ENCODE measurements around the gene TMEM132D.

Gene TMEM132D

GRCh38 chr12:129152351-129153104 lies 751.3 kb downstream of the TMEM132D start:
- no peak for DNase-seq

GRCh38 chr12:129150721-129151120 lies 753.1 kb downstream of the TMEM132D start:
- DNase-seq = no peak

DNA sequence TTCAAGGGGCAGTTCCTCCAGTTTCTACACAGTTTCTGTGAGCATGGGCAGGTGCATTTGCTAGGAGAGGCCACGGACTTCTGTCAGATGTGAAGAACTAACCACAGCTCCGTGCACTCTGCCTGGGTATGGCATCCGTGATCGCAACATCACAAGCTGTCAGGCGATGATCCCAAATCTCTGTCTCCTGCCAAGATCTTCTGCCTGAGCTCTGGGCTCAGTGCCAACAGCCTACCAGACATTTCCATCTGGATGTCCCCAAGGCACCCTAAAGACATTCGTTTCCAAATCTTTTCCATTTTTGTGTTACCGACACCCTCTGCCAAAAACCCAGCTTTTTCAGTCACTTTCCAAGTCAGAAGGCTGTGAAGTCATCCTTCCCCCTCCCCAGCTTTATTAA lies 758.4 kb downstream of the TMEM132D start:
- DNase-seq = no peak

DNA sequence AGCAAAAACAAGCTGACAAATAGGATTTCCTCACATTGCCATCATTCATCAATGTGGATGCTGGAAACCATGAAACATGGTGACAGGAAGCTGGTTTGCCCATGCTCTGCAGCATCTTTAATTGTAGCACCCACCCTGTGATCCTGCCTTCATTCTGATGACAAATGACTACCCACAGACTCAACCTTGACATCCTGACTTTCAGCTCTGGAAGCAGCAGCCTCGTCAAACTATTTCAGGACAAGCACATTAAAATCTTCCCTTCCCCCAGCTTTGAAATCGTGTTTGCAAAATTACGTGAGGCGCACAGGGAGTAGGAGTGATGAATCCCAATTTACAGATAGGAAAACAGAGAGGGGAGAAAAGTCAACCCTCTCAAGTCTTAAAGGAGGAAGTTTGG lies 765.0 kb downstream of the TMEM132D start:
- no peak for DNase-seq

DNA sequence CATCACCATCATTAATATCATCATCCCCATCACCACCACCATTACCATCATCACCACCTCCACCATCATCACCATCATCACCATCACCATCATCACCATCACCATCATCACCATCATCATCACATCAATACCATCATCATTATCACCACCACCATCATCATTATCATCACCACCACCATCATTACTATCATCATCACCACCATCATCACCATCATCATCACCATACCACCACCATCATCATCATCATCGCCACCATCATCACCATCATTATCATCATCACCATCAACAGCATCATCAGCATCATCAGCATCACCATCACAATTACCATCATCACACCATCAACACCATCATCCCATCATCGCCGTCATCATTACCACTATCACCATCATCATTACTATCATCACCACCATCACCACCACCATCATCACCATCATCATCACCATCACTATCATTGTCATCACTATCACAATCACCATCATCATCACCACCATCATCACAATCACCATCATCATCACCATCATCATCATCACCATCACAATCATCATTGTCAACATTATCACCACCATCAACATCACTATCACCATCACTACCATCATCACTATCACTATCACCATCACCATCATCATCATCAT lies 767.0 kb downstream of the TMEM132D start:
- no peak for DNase-seq

DNA sequence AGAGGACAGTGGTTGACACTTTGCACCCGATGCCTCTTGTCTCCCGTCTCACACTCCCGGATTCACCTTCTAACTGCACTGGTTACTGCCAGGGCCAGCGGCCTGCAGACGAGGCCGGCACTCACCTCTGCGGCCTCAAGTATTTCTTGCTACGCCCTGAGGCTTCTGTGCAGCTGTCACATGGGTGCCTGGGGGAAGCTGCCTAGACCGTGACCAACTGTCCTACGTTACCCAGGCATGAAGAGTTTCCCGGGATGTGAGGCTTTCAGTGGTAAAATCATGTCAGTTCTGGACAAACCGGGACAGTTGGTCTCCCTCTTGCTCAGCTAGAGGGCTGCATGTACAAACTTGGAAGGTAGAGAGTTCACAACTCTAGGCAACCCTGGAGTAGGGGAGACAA lies 776.1 kb downstream of the TMEM132D start:
- no peak for DNase-seq

- DNase-seq = no peak
Observed at GRCh38 chr12:129127211-129127610, 776.6 kb downstream of the TMEM132D start.

DNA sequence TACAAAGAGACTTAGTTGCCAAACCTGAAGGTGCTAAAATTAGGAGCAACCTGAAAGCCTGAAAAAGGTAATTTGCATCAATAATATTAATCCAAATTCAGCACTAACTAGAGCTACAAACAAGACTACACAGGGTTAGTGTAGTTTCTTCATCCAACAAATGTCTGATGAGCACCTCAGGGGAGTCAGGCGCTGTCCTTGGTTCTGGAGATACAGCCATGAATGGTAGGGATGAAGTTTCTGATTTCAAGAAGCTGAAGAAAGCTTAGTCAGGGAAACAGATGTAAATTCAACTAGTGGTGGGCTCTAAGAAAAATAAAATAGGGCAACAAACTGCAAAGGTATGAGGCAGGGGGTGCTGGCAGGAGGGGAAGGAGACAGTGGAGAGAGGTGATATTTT lies 784.3 kb downstream of the TMEM132D start:
- no peak for DNase-seq

DNA sequence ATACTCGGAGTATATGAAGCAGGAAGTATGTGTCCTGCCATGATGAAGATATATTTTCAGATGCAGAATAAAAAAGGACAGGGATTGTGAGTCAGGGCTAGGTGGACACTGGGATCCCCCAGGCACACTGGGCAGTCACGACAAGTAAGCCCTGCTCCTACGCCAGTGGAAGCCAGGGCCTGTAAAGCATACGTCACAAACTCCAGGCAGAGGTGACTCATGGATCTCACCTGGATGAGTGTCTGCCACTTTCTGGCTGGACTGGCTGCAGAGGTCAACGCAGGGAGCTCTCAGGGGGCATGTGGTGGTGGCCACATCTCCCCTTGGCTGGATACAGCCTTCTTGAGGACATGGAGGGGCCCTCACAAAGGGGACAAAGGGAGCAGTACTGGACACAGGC lies 788.3 kb downstream of the TMEM132D start:
- no peak for DNase-seq

DNA sequence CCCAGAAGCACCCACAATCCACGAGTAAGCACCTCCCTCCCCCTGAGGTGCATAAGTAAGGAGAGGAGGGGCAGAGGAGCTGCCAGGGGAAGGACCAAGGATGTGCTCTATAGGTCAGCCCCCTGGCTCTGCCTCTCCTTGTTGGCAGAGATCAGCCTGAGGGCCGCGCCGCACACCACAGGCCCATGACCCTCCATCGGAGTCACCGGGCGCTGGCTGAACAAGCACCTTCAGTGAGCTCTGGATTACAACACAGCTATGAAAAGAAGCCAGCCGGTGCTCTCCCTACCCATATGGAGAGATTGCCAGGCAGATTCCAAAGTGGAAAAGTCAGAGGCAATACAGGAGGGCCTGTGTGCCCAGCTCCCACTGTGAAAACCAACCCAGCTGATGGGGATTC lies 793.2 kb downstream of the TMEM132D start:
- no peak for DNase-seq

GRCh38 chr12:129109174-129110001 lies 794.4 kb downstream of the TMEM132D start:
- no peak for DNase-seq

- no peak for DNase-seq
Observed at GRCh38 chr12:129106772-129107171, 797.1 kb downstream of the TMEM132D start.

- no peak for DNase-seq
Observed at GRCh38 chr12:129103231-129103630, 800.6 kb downstream of the TMEM132D start.

DNA sequence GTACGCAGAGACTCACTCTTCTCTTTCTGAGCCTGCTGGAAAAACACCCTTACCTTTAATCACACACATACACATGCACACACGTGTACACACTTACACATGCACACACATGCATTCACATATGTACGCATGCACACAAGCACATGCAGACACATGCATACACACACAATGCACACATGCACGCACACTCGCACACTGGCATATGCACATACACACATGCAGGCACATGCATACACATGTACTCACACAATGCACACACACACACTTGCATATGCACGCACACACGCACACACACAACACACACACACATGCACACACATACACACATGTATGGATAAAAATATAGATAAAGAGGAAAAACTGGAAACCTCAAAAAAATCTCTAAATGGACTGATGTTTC lies 801.6 kb downstream of the TMEM132D start:
- DNase-seq = no peak

GRCh38 chr12:129101816-129102215 lies 802.0 kb downstream of the TMEM132D start:
- no peak for DNase-seq

DNA sequence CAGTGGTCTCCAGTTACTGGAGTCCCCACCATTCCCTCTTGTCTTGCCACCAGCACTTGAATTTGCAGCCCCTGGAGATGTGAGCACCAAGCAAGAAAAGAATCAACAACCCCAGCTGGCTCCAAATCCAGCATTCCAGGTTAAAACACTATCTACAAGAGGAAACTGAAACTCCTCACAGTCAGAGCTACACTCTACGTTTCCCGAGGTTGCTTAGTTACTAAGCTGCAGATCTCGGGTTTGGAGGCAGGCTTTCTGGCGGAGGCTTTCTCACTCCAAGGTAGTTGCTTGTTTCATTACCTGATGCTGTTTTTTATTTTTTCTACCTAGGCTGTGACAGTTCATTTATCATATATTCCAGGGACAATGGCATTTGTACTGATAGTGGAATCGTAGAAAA lies 802.4 kb downstream of the TMEM132D start:
- no peak for DNase-seq

GRCh38 chr12:129097451-129097850 lies 806.4 kb downstream of the TMEM132D start:
- no peak for DNase-seq

- DNase-seq = no peak
Observed at GRCh38 chr12:129096968-129097367, 806.9 kb downstream of the TMEM132D start.

DNA sequence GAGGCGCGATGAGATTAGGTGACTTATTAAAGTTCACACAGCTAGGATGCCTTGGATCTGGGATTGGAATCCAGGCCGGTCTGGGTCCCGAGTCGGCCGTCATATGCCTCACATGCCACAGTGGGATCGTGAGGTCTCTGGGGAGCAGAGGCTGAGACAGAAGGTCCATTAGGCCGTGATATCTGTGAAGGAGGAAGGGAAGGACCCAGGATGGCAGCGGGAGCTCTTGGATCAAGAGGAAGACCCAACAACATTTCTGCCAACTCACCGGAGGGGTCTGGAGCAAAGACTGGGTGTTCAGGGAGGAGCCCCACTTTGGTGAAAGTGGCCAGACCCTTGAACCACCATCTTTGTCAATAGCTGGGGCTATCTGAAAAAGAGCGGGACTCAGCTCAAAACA lies 807.6 kb downstream of the TMEM132D start:
- no peak for DNase-seq

GRCh38 chr12:129089576-129089975 lies 814.2 kb downstream of the TMEM132D start:
- DNase-seq = no peak

GRCh38 chr12:129084875-129085826 lies 818.7 kb downstream of the TMEM132D start:
- DNase-seq = no peak

DNA sequence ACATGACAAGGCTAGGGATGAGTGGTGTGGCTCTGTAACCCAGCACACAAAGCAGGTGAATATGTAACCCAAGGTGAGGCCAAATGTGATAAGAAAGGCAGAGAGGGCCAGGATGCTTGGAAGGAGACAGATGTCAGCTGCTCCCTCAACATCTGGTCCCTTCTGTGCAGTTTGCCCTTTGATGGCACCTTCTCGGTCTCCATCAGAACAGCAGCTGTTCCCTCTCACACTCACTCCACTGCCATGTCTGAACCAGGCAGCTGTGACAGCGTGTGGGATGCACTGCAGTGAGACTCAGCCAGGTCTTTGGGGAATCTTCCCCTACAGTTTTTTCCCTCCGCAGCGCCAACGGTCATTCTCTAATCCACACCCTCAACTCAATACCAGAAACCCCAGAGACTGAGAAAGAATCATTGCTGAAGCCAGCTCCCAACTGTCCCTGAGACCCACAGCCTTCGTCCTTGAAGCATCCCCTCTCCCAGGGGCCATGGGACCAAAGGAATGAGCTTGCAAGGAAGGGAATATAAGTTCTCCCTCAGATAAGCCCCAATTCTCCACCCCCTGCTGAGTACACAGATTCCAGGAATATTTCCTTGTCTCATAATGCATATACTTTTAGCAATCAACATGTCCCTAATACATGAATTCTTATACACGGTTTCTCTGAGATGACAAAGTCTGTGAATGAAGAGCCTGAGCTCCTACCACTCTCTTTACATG lies 820.5 kb downstream of the TMEM132D start:
- no peak for DNase-seq

Measured in stimulated activated CD4-positive, alpha-beta T cell treated with anti-CD3 and anti-CD28 coated beads, Interleukin-2, amount 100 ng/mL, for 48 hours (primary cell).